ENCODE results near the gene PRRG4. TPM values are rescaled to one million over a fixed set of nuclear protein-coding genes. Genes with fewer than 3 reads are reported as not detected.

Gene PRRG4
- total RNA-seq, 1 donor: 0.36 TPM

- H3K36me3 ChIP-seq (ENCODE audit: insufficient read depth, low read length): no peaks in the 10 kb centered on the region
- TF ChIP-seq CTCF (IDR thresholded peaks at IDR 0.05; ENCODE audit: extremely low read depth, low read depth, low read length): no peak
- no peak overlapping the region for H3K27ac ChIP-seq (ENCODE audit: low read depth, low read length)
Measured at GRCh38 chr11:32840587-32840986, 10.9 kb downstream of the PRRG4 start.

GRCh38 chr11:32843544-32843943 is 13.8 kb downstream of the PRRG4 start:
- Histone ChIP-seq H4K20me1 (ENCODE audit: insufficient read depth, low read length) (no peaks in the 10 kb centered on the region), H3K4me2 (ENCODE audit: insufficient read depth, low read length) (no peak overlapping the region), H3K36me3 (ENCODE audit: insufficient read depth, low read length) (no peaks in the 10 kb centered on the region), H2AFZ (ENCODE audit: low read length) (no peak overlapping the region), H3K79me2 (ENCODE audit: insufficient read depth, low read length) (no peaks in the 10 kb centered on the region), H3K4me3 (ENCODE audit: insufficient read depth, low read length) (no peak overlapping the region), H3K9me3 (ENCODE audit: low read depth, low read length) (no peaks in the 10 kb centered on the region), H3K4me1 (ENCODE audit: insufficient read depth, low read length) (no peaks in the 10 kb centered on the region), H3K27me3 (ENCODE audit: insufficient read depth, low read length) (no peaks in the 10 kb centered on the region), H3K27ac (ENCODE audit: low read depth, low read length) (no peak overlapping the region)
- no peak for TF ChIP-seq CTCF (IDR thresholded peaks at IDR 0.05; ENCODE audit: extremely low read depth, low read depth, low read length)
- DNase-seq (ENCODE audit: insufficient read length, low spot score, missing footprints): no peak

More at GRCh38 chr11:32840587-32840986, 10.9 kb downstream of the PRRG4 start:
- H2AFZ ChIP-seq (ENCODE audit: low read length): no peak overlapping the region
- H4K20me1 ChIP-seq (ENCODE audit: insufficient read depth, low read length): no peaks in the 10 kb centered on the region
- no peaks in the 10 kb centered on the region for H3K4me1 ChIP-seq (ENCODE audit: insufficient read depth, low read length)
- H3K9me3 ChIP-seq (ENCODE audit: low read depth, low read length): no peaks in the 10 kb centered on the region
- no peak overlapping the region for H3K4me3 ChIP-seq (ENCODE audit: insufficient read depth, low read length)
- no peaks in the 10 kb centered on the region for H3K27me3 ChIP-seq (ENCODE audit: insufficient read depth, low read length)
- H3K4me2 ChIP-seq (ENCODE audit: insufficient read depth, low read length): no peak overlapping the region
- no peaks in the 10 kb centered on the region for H3K79me2 ChIP-seq (ENCODE audit: insufficient read depth, low read length)
- no peak for DNase-seq (ENCODE audit: insufficient read length, low spot score, missing footprints)

GRCh38 chr11:32847511-32847910 is 17.8 kb downstream of the PRRG4 start:
- DNase-seq (ENCODE audit: insufficient read length, low spot score, missing footprints): no peak
- H3K36me3 ChIP-seq (ENCODE audit: insufficient read depth, low read length): no peaks in the 10 kb centered on the region

DNA sequence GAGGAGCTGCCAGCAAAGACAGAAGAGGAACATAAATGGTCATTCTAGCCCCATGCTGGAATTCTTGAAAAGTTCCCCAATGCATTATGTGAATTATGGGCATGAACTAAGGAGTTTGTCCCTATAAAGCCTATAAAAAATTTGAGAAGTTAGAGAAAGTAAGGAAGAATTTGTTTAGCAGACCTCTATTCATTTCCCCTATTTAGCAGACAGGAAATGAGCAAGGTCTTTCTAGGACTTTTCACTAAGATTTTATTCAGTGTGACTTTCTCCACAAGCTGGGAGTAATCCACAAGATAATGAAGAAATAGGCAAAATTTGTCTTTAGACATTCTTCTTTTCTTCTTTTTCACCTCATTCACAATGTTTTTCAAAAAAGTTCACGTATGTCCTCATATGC is 20.0 kb downstream of the PRRG4 start:
- Histone ChIP-seq H2AFZ (ENCODE audit: low read length) (no peak overlapping the region), H3K4me3 (ENCODE audit: insufficient read depth, low read length) (no peak overlapping the region), H3K79me2 (ENCODE audit: insufficient read depth, low read length) (no peaks in the 10 kb centered on the region), H3K4me1 (ENCODE audit: insufficient read depth, low read length) (no peaks in the 10 kb centered on the region), H3K4me2 (ENCODE audit: insufficient read depth, low read length) (no peak overlapping the region), H3K27me3 (ENCODE audit: insufficient read depth, low read length) (no peaks in the 10 kb centered on the region), H3K36me3 (ENCODE audit: insufficient read depth, low read length) (no peaks in the 10 kb centered on the region), H4K20me1 (ENCODE audit: insufficient read depth, low read length) (no peaks in the 10 kb centered on the region), H3K27ac (ENCODE audit: low read depth, low read length) (no peak overlapping the region), H3K9me3 (ENCODE audit: low read depth, low read length) (no peaks in the 10 kb centered on the region)
- DNase-seq (ENCODE audit: insufficient read length, low spot score, missing footprints): no peak
- no peak for TF ChIP-seq CTCF (IDR thresholded peaks at IDR 0.05; ENCODE audit: extremely low read depth, low read depth, low read length)

More at GRCh38 chr11:32847511-32847910, 17.8 kb downstream of the PRRG4 start:
- TF ChIP-seq CTCF (IDR thresholded peaks at IDR 0.05; ENCODE audit: extremely low read depth, low read depth, low read length): no peak
- no peaks in the 10 kb centered on the region for H3K79me2 ChIP-seq (ENCODE audit: insufficient read depth, low read length)
- no peak overlapping the region for H3K4me3 ChIP-seq (ENCODE audit: insufficient read depth, low read length)
- no peak overlapping the region for H2AFZ ChIP-seq (ENCODE audit: low read length)
- no peak overlapping the region for H3K27ac ChIP-seq (ENCODE audit: low read depth, low read length)
- no peaks in the 10 kb centered on the region for H3K9me3 ChIP-seq (ENCODE audit: low read depth, low read length)
- H3K4me2 ChIP-seq (ENCODE audit: insufficient read depth, low read length): no peak overlapping the region
- H3K4me1 ChIP-seq (ENCODE audit: insufficient read depth, low read length): no peaks in the 10 kb centered on the region
- no peaks in the 10 kb centered on the region for H3K27me3 ChIP-seq (ENCODE audit: insufficient read depth, low read length)
- no peaks in the 10 kb centered on the region for H4K20me1 ChIP-seq (ENCODE audit: insufficient read depth, low read length)

Measured in osteoblast (primary cell).